K562 (cell line): ENCODE measurements around the gene ARHGDIA. TPM values are rescaled to one million over a fixed set of nuclear protein-coding genes. Genes with fewer than 3 reads are reported as not detected.

Experiments used
- ATAC-seq: fragments of 200-7000 bp; cut with Tn5 transposase; 3 replicates; pipeline ENCODE4 v1.9.1; 2020; ENCODE audit warnings: moderate library complexity
- BruUV-seq: library from RNA; stranded (reverse); fragments of 400-500 nt; replicated peaks from 2 replicates; lab custom pipeline; 2021; lab: Mats Ljungman, UMichigan
- CTCF ChIA-PET: fragments of 300-600 bp; formaldehyde crosslinking; extraction: SDS; loops from one replicate; lab custom pipeline; 2021; ENCODE audit warnings: low intra/inter-chr PET ratio; lab: Yijun Ruan, JAX
- POLR2A ChIA-PET: fragments of 300-600, 350-650 bp; sonication (Branson Sonifier 250); formaldehyde crosslinking; extraction: SDS; loops from one replicate; lab custom pipeline; 2021; ENCODE audit warnings: antibody characterized with exemption, inconsistent platforms; lab: Yijun Ruan, JAX
- DNase-seq, 4 experiments: peaks; one replicate each; pipeline versions ENCODE4 v3.0.0 to v3.0.0-alpha.2; 2011 to 2018; ENCODE audit warnings: low spot score in 3 of 4, mixed read lengths in 3 of 4; ENCODE audit errors: extremely low read depth in 1 of 4
- FAIRE-seq: peaks from 2 replicates; lab custom pipeline; 2011; peaks lifted over from hg19 to GRCh38; lab: Jason Lieb, UNC
- H2AFZ ChIP-seq: 2 replicates; pipeline ENCODE4 v1.6.0; 2011; ENCODE audit warnings: low read depth, low read length, control low read depth, inconsistent platforms
- H3K27ac ChIP-seq: fragments of 200-600 bp; 3 replicates; pipeline ENCODE4 v1.8.0; 2011; ENCODE audit warnings: low read depth, mild to moderate bottlenecking, control low read depth, inconsistent platforms, low read length, moderate library complexity, mixed read lengths; ENCODE audit errors: extremely low read depth
- H3K27me3 ChIP-seq, 2 experiments: fragments of 300-600 bp in 1 of 2; 2 replicates in 1 of 2; 3 replicates in 1 of 2; pipeline versions ENCODE4 v1.6.0 to v1.8.0; 2011; ENCODE audit warnings: inconsistent platforms in 2 of 2, low read length in 2 of 2, mild to moderate bottlenecking in 1 of 2, mixed read lengths in 1 of 2, moderate library complexity in 1 of 2; ENCODE audit not compliant: control insufficient read depth in 2 of 2, insufficient read depth in 2 of 2
- H3K36me3 ChIP-seq: fragments of 300-600 bp; 3 replicates; pipeline ENCODE4 v1.8.0; 2011; ENCODE audit warnings: mild to moderate bottlenecking, low read length, inconsistent platforms; ENCODE audit not compliant: control insufficient read depth, insufficient read depth
- H3K4me1 ChIP-seq, 2 experiments: fragments of 200-600 bp in 1 of 2; replicated peaks in 1 of 2; 2 replicates in 1 of 2; 3 replicates in 1 of 2; pipeline versions ENCODE4 v1.5.1 to v1.8.0; 2011; ENCODE audit warnings: inconsistent platforms in 2 of 2, low read length in 2 of 2, mild to moderate bottlenecking in 1 of 2, mixed read lengths in 1 of 2, moderate library complexity in 1 of 2; ENCODE audit not compliant: control insufficient read depth in 2 of 2, insufficient read depth in 2 of 2
- H3K4me2 ChIP-seq: 2 replicates; pipeline ENCODE4 v1.6.1; 2011; ENCODE audit warnings: low read length, control low read depth, inconsistent platforms, mixed read lengths; ENCODE audit not compliant: insufficient read depth
- H3K4me3 ChIP-seq: fragments of 200-600 bp; sonication (generic), shearing (Covaris generic); 2 replicates; pipeline ENCODE4 v1.5.1; 2016; ENCODE audit warnings: control low read depth, inconsistent platforms
- H3K79me2 ChIP-seq: fragments of 200-600 bp; 3 replicates; pipeline ENCODE4 v1.8.0; 2011; ENCODE audit warnings: low read length, inconsistent platforms; ENCODE audit not compliant: control insufficient read depth, insufficient read depth
- H3K9ac ChIP-seq, 2 experiments: 2 replicates each; pipeline versions ENCODE4 v1.6.0 to v1.6.1; 2011; ENCODE audit warnings: low read depth in 2 of 2, low read length in 2 of 2, control low read depth in 1 of 2, inconsistent platforms in 1 of 2, mild to moderate bottlenecking in 1 of 2, mixed read lengths in 1 of 2; ENCODE audit not compliant: insufficient read depth in 1 of 2
- H3K9me1 ChIP-seq: one replicate; pipeline ENCODE4 v1.6.0; 2011; ENCODE audit warnings: inconsistent platforms, mild to moderate bottlenecking, low read length, moderate library complexity; ENCODE audit not compliant: control insufficient read depth, insufficient read depth
- H3K9me3 ChIP-seq: replicated peaks from 2 replicates; pipeline ENCODE4 v1.5.1; 2011; ENCODE audit warnings: low read depth, low read length, inconsistent platforms; ENCODE audit not compliant: control insufficient read depth, insufficient read depth
- H4K20me1 ChIP-seq: replicated peaks from 2 replicates; pipeline ENCODE4 v1.6.1; 2011; ENCODE audit warnings: low read length, inconsistent platforms, mixed read lengths; ENCODE audit not compliant: control insufficient read depth, insufficient read depth
- CCNT2 ChIP-seq: IDR thresholded peaks from 2 replicates; pipeline ENCODE4 v1.6.1; 2011; ENCODE audit warnings: borderline replicate concordance, low read depth, mild to moderate bottlenecking, moderate library complexity, mixed read lengths, low read length; ENCODE audit not compliant: insufficient read length; ENCODE audit errors: extremely low read depth
- CREM ChIP-seq: IDR thresholded peaks from 2 replicates; pipeline ENCODE4 v1.6.1; 2014; ENCODE audit warnings: antibody characterized with exemption, low read depth
- FOXP1 ChIP-seq: sonication (generic); formaldehyde crosslinking; IDR thresholded peaks from 2 replicates; pipeline ENCODE4 v1.8.0; 2022; ENCODE audit warnings: mild to moderate bottlenecking, missing genetic modification reagents
- HDAC2 ChIP-seq: fragments of 450-650 bp; IDR thresholded peaks from 2 replicates; pipeline ENCODE4 v1.6.1; 2016; ENCODE audit warnings: mild to moderate bottlenecking
- HSF4 ChIP-seq: fragments of 250-450 bp; sonication (Bioruptor Pico); IDR thresholded peaks from 2 replicates; pipeline ENCODE4 v2.1.2; 2022; ENCODE audit warnings: mild to moderate bottlenecking, moderate library complexity, borderline replicate concordance
- NR3C1 ChIP-seq: sonication (generic); formaldehyde crosslinking; IDR thresholded peaks from 2 replicates; pipeline ENCODE4 v1.8.1; 2022; ENCODE audit warnings: missing genetic modification reagents
- NRF1 ChIP-seq, 2 experiments: fragments of 450-650 bp; IDR thresholded peaks in 1 of 2; conservative IDR thresholded peaks in 1 of 2; 2 replicates each; pipeline ENCODE4 v1.6.1; 2014; ENCODE audit warnings: mild to moderate bottlenecking in 2 of 2
- POLR3G ChIP-seq: IDR thresholded peaks from 2 replicates; pipeline ENCODE4 v1.6.1; 2011; ENCODE audit not compliant: insufficient read length, insufficient replicate concordance; ENCODE audit errors: extremely low read depth
- PRMT5 ChIP-seq: sonication (generic); formaldehyde crosslinking; IDR thresholded peaks from 2 replicates; pipeline ENCODE4 v1.5.0; 2020; ENCODE audit warnings: missing genetic modification reagents
- PRPF4 ChIP-seq: fragments of 200-400 bp; formaldehyde crosslinking; IDR thresholded peaks from one replicate; pipeline ENCODE4 v1.6.1; 2017; ENCODE audit warnings: low read length, low read depth, mild to moderate bottlenecking; ENCODE audit not compliant: insufficient read depth, poor library complexity, severe bottlenecking
- REST ChIP-seq, 2 experiments: fragments of 450-650 bp; formaldehyde crosslinking in 1 of 2; IDR thresholded peaks; 2 replicates each; pipeline versions ENCODE4 v1.4.0 to v1.6.1; 2014 to 2020; ENCODE audit warnings: mild to moderate bottlenecking in 2 of 2, borderline replicate concordance in 1 of 2, low read depth in 1 of 2
- TARDBP ChIP-seq: fragments of 450-650 bp; IDR thresholded peaks from 2 replicates; pipeline ENCODE4 v1.6.1; 2016
- ZNF699 ChIP-seq: fragments of 250-450 bp; sonication (Bioruptor Pico); IDR thresholded peaks from 2 replicates; pipeline ENCODE4 v1.8.0; 2021; ENCODE audit warnings: mild to moderate bottlenecking, moderate library complexity; ENCODE audit not compliant: insufficient replicate concordance
- WGBS: fragments of 100-300 bp; shearing (Covaris generic); methylation state at CpG from one replicate; pipeline ENCODE4 v1.1.6; 2016; ENCODE audit warnings: low coverage, mixed read lengths; ENCODE audit not compliant: insufficient coverage; ENCODE audit errors: missing lambda C conversion rate; 5-methylcytosine and 5-hydroxymethylcytosine counted together
- in situ Hi-C: fragments of 300-500 bp; cut with MboI; formaldehyde crosslinking; loops from 4 replicates; pipeline ENCODE4 v1.15.0; 2018; ENCODE audit warnings: inconsistent platforms, mixed read lengths
- intact Hi-C: fragments of 100-400 bp; cut with micrococcal nuclease; formaldehyde crosslinking; loops from 2 replicates; pipeline ENCODE4 v1.14.2; 2022
- polyA plus RNA-seq, 8 experiments: library from polyadenylated mRNA; depleted of rRNA in 4 of 8; stranded (reverse) in 5 of 8; unstranded in 3 of 8; fragments of >200 nt; fragmentation: Nextera tagmentation in 2 of 8; fragmentation: Illumina TruSeq in 1 of 8; extraction: Ambion mirVana in 2 of 8; extraction: Trizol in 1 of 8; gene quantifications; 2 replicates each; pipeline versions ENCODE4 v1.2.1 to v1.2.3, GENCODE V29; 2011 to 2014; ENCODE audit warnings: inconsistent platforms in 1 of 8, missing spikeins in 1 of 8
- total RNA-seq, 7 experiments: library from RNA; depleted of rRNA in 6 of 7; stranded (reverse); fragments of >200 nt in 6 of 7; fragmentation: Illumina TruSeq in 2 of 7; extraction: Trizol in 2 of 7; gene quantifications; 2 replicates each; pipeline versions ENCODE4 v1.2.1 to v1.2.3, GENCODE V29; 2011 to 2021; ENCODE audit warnings: low replicate concordance in 1 of 7

The ARHGDIA gene
- total and polyA plus RNA-seq, 9 of the 15 experiments (the other 6 are each of a cell fraction or from before 2014, with no cell fraction given) = 9.6 to 340 (median 97.6) TPM

DNA sequence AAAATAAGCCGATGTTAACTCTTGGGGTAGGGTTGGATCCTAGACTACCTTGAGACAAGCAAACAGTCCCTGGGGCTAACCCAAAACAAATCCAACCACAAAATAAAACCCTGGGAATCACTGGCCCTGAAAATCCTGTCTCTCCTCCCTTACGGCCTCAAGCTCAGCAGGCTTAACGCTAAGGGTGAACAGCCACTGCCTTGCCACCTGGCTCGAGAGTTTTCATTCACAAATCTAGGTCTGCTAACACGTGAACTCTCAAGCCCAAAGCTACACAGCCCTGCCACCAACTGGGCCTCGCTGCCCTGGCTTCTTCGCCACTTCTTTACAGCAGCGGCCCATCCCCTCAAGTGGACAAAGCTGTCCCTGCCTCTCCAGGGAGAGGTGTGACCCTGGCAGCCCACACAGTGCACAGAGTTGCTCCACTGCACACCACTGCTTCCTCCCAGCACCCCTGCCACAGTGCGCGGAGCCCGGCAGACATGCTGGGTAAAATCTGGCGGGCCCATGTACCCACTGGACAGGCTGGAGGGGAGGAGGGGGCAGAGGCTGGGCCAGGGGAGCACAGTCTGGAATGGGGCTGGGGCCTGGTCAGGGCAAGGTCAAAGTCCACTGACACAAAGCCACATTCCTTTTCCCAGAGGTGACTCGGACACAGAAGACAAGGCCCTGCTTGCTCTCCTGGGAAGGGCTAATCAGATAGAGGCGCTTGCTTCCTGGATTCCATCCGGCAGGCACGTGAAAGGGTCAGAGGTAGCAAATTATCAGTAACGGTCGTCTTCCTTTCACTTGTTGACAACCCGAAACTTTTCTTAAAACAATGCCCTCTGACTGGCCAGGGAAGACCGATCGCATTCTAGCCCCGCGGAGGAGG lies 39.1 kb upstream of the ARHGDIA start:
- POLR2A ChIA-PET = interaction anchor here (0.6 to 5.4 kb wide), 7 partner anchors 11 to 188 kb away, joined by 3 to 46 read pairs (median 3); no protein-coding TSS in a partner anchor
- in situ Hi-C loops = no loop called here
- intact Hi-C loops = no loop called here
- peak overlapping the region; percentile 61 to 99 for H3K9ac ChIP-seq
- peak overlapping the region; percentile 93 for H3K4me3 ChIP-seq
- BruUV-seq = no TSS peak
- CTCF ChIA-PET = interaction anchor here (0.6 kb wide), 2 partner anchors 44 to 280 kb away, joined by 3 to 4 read pairs; no protein-coding TSS in a partner anchor
- H4K20me1 ChIP-seq = peaks cover 14% of the 10 kb centered on the region
- FAIRE-seq (peak; percentile 90), DNase-seq (peak in 1 of 4 experiments; percentile 69), ATAC-seq (peak; percentile 5; the same call in 2 of the 3 replicates)
- no peak overlapping the region for H2AFZ ChIP-seq
- H3K9me3 ChIP-seq = no peaks in the 10 kb centered on the region
- H3K4me1 ChIP-seq = peaks cover 31 to 93% of the 10 kb centered on the region in 2 experiments
- no peaks in the 10 kb centered on the region for H3K27me3 ChIP-seq
- WGBS = 15% methylated on average over 21 of the region's 23 CpGs
- H3K4me2 ChIP-seq = peak overlapping the region; percentile 82
- peak overlapping the region; percentile 78 for H3K27ac ChIP-seq
- H3K9me1 ChIP-seq = peaks cover 6% of the 10 kb centered on the region
- H3K79me2 ChIP-seq = peaks cover 24% of the 10 kb centered on the region
- peaks cover 84% of the 10 kb centered on the region; the same call in 2 of the 3 replicates for H3K36me3 ChIP-seq
- TF ChIP-seq HSF4 (CRISPR knock-in tag) (no peak), ZNF699 (no peak), REST (IDR thresholded peaks at IDR 0.05; ENCODE audit: borderline replicate concordance) (no peak), REST (CRISPR knock-in tag; IDR thresholded peaks at IDR 0.05; ENCODE audit: low read depth) (no peak), NR3C1 (CRISPR knock-in tag) (no peak), CREM (0 out of 2 replicates have a peak, but pooled peaks have one; percentile 19), POLR3G (no peak), HDAC2 (peak; percentile 25; the same call in 1 of the 2 replicates), NRF1 (conservative IDR thresholded peaks at IDR 0.05 in 1 of 2, IDR thresholded peaks at IDR 0.05 in 1 of 2) (0 out of 4 replicates have a peak, but pooled peaks of 1 of the 2 experiments have one; percentile 9), CCNT2 (peak; percentile 12), PRPF4 (no peak), FOXP1 (CRISPR knock-in tag) (no peak), PRMT5 (no peak), TARDBP (no peak)
